ENCODE data around the gene PDXDC1.
A peak's percentile ranks its signal among the peaks of the same experiment; 100 is the strongest.
"Not testable (repeated sequence)": the region's sequence is repeated elsewhere in the genome, so short reads cannot be mapped to it uniquely, and the experiment has no call there.

Gene PDXDC1

GRCh38 chr16:15021429-15021828, 46.6 kb downstream of the PDXDC1 start:
- not testable (repeated sequence) for DNase-seq

DNA sequence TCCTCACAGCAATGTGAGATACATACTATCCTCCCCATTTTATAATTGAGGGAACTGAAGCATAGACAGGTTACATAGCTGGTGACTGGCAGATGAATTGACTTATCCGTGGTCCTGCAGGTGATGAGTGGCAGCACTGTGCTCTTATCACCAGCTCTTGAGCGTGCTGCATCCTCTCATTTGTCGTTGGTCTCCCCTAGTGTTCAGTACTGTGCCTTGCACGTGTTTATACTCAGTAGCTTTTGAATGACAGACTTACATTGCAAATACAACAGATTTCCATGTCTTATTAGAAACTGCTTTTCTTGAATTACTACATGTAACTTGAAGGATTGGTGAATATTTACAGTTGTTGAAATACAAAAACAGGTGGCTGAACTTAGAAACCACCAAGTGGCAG, 47.4 kb downstream of the PDXDC1 start:
- peak in 1 of 2 experiments; percentile 39 for DNase-seq

- DNase-seq, result not testable (repeated sequence)
Observed at GRCh38 chr16:15023381-15024077, 48.7 kb downstream of the PDXDC1 start.

GRCh38 chr16:15024858-15025199, 50.0 kb downstream of the PDXDC1 start:
- not testable (repeated sequence) for DNase-seq

- DNase-seq, result not testable (repeated sequence)
Observed at GRCh38 chr16:15025234-15025951, 50.6 kb downstream of the PDXDC1 start.

GRCh38 chr16:15027051-15027450, 52.2 kb downstream of the PDXDC1 start:
- DNase-seq, result not testable (repeated sequence)

DNA sequence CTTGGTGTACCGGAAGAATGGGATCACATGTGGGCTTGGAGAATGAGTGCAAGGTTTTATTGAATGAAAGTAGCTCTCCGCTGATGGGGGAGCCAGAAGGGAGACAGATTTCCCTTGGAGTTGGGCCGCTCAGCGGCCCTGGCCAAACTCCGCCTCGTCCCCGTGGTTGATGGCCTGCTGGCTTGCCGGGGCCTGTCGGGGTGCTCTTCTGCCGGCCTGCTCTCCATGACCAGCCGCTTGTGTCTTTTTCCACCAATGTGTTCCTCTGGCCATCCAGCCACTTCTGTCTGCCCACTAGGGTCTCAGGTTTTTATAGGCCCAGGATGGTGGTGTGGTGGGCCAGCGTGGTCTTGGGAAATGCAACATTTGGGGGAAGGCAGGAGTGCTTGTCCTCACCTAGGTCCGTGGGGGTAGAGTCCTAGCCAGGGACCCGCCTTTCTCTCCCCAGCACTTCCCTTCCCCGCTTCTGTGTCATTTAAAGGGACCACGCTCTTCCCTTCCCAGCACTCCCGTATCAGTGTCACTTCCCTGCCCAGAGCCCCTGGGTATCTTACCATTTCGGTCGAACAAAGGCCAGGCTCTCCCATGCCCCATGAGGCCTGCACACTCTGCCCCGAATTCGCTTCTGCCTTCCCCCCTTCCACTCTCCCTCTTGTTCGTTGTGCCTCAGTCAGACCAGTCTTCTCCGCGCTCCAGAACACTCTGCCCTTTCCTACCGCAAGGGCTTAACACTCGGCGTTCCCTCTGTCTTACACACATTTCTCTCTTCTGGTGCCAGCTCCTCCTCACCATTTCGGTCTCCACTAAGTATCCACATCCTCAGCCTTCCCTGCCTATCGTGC, 52.9 kb downstream of the PDXDC1 start:
- DNase-seq, result not testable (repeated sequence)

GRCh38 chr16:15028345-15028715, 53.5 kb downstream of the PDXDC1 start:
- not testable (repeated sequence) for DNase-seq

GRCh38 chr16:15028801-15029698, 54.2 kb downstream of the PDXDC1 start:
- DNase-seq, result not testable (repeated sequence)

GRCh38 chr16:15029749-15030148, 54.9 kb downstream of the PDXDC1 start:
- not testable (repeated sequence) for DNase-seq

DNA sequence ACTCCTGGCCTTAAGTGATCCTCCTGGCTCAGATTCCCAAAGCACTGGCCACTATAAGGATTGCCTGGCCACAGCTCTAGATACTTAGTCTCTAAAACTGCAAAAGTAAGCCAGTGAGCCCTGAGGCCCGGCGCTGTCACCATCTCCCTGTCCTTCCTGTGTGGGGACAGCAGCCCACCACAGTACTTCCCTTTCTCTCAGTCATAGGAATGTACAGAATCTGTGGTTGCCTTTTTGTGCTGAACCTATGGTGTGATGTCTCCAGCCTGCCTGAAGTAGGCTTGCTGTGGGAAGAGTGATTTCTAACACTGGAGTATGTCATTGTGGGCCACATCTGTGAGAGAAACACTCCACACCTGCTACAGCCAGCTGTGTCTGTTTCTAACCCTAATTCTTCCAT, 56.4 kb downstream of the PDXDC1 start:
- DNase-seq, result no peak

- no peak for DNase-seq
Observed at GRCh38 chr16:15031586-15031985, 56.8 kb downstream of the PDXDC1 start.

DNA sequence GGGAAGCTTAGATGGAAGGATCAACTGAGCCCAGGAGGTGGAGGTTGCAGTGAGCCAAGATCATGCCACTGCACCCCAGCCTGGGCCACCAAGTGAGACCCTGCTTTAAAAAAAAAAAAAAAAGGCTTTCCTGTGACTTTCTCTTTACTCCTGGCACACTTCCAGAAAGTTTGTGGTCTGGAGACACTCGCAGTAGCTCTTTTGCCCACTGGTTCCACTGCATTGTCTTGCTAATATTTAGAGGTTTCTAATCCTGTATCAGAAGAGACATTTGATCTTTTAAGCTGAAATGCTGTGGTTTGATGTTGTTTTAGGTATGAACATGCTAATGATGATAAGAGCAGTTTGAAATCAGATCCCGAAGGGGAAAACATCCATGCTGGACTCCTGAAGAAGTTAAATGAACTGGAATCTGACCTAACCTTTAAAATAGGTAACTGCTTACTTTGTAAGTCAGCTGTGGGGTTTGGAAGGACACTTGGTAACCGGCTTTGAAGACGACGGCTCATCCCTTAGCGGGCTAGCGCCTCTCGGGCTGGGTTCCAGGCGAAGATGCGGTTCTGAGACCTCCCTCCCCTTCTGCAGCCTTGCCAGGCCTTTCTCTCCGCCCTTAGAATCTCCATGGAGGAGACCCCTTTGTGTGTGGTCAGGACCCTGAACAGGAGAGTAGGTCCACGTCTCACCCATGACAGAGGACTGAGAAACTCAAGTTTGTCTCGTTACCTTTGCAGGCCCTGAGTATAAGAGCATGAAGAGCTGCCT, 57.9 kb downstream of the PDXDC1 start:
- DNase-seq, result no peak

- no peak for DNase-seq
Observed at GRCh38 chr16:15033309-15033707, 58.5 kb downstream of the PDXDC1 start.

DNA sequence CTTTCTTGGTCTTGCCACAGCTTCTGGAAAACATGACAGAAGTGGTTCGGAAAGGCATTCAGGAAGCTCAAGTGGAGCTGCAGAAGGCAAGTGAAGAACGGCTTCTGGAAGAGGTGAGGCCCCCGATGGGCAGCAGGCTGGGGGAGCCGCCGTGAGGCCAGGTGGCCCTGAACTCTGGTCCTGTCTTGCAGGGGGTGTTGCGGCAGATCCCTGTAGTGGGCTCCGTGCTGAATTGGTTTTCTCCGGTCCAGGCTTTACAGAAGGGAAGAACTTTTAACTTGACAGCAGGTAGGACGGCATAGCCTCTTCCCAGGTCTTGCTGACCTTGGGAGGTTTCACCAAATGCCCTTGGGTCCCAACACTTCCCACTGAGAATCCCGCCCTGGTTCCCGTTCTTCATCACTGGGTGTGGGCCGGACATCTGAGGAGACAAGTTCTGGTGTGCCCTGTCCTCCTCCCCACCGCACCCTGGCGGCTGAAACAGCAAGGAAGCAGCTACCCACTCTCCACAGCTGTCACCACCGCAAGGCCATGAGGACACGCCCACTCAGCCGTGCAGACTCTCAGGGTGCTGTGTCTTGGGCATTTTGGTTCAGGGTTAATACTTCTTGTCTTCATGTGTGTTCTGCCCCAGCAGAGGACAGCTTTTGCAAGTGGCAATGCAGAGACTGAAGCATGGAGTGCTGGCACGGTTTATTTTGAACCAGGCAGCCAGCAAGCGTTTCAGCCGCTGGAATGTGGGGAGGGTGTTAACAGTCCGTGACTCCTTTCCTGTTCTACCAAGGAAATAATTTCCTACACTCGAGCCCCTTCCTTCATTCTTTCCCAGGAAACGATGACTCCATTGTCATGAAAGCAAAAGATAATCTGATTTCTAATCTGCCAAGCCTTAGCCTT, 59.7 kb downstream of the PDXDC1 start:
- DNase-seq, result no peak

GRCh38 chr16:15035163-15035729, 60.4 kb downstream of the PDXDC1 start:
- DNase-seq, result no peak

- DNase-seq, result no peak
Observed at GRCh38 chr16:15037003-15037402, 62.2 kb downstream of the PDXDC1 start.

- DNase-seq, result no peak
Observed at GRCh38 chr16:15037745-15038144, 62.9 kb downstream of the PDXDC1 start.

DNA sequence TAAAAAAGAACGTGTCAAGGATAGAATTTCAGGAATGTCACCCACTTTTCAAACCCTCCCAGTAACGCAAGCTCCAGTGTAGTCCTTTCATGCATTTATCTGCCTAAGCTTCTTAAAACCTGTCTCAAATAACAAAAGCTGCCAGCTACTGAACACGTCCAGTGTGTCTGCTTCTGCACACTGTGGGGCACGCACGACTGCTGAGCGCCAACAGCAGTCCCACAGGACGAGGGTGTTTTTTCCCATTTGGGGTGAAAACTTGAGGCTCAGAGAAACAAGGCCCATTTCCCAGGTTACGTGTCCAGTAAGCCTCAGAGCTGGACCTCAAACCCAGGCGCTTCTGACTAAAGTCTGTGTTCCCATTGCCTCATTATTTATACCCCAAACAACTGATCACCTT, 63.9 kb downstream of the PDXDC1 start:
- DNase-seq, result no peak

GRCh38 chr16:15041271-15042004, 66.6 kb downstream of the PDXDC1 start:
- DNase-seq, result no peak
